GM12872 (cell line): Measurements from ENCODE around the gene GLIPR1L2.
A peak's percentile ranks its signal among the peaks of the same experiment; 100 is the strongest.

Source experiments
- CTCF ChIP-seq: IDR thresholded peaks from 3 replicates; pipeline ENCODE4 v1.5.1; 2011; ENCODE audit warnings: low read depth, mild to moderate bottlenecking, low read length, moderate library complexity; ENCODE audit not compliant: insufficient read depth

Gene GLIPR1L2

GRCh38 chr12:75432924-75433323 lies 42.0 kb downstream of the GLIPR1L2 start:
- no peak for TF ChIP-seq CTCF

- peak; percentile 42 for TF ChIP-seq CTCF
Measured at GRCh38 chr12:75437564-75437963, 46.7 kb downstream of the GLIPR1L2 start.

GRCh38 chr12:75438059-75438754 lies 47.3 kb downstream of the GLIPR1L2 start:
- no peak for TF ChIP-seq CTCF

- no peak for TF ChIP-seq CTCF
Measured at GRCh38 chr12:75439048-75439447, 48.2 kb downstream of the GLIPR1L2 start.

- TF ChIP-seq CTCF: no peak
Measured at GRCh38 chr12:75439930-75440329, 49.0 kb downstream of the GLIPR1L2 start.

GRCh38 chr12:75443709-75444108 lies 52.8 kb downstream of the GLIPR1L2 start:
- TF ChIP-seq CTCF: no peak

GRCh38 chr12:75444429-75445136 lies 53.7 kb downstream of the GLIPR1L2 start:
- TF ChIP-seq CTCF: no peak
